Right forelimb (tissue), 1 donor: ENCODE data around the gene RAB36.

Experiments
- DNase-seq: peaks from one replicate; pipeline ENCODE4 v3.0.0-alpha.2; 2018

Gene RAB36

GRCh38 chr22:23108249-23109078 lies 36.8 kb upstream of the RAB36 start:
- no peak for DNase-seq

GRCh38 chr22:23109079-23109347 lies 36.3 kb upstream of the RAB36 start:
- DNase-seq, result no peak

- no peak for DNase-seq
Measured at GRCh38 chr22:23109441-23109978, 35.8 kb upstream of the RAB36 start.

GRCh38 chr22:23110190-23110921 lies 34.9 kb upstream of the RAB36 start:
- DNase-seq, result no peak

- DNase-seq, result no peak
Measured at GRCh38 chr22:23110922-23111527, 34.3 kb upstream of the RAB36 start.

GRCh38 chr22:23112472-23113012 lies 32.7 kb upstream of the RAB36 start:
- no peak for DNase-seq

- DNase-seq, result peak; percentile 72
Measured at GRCh38 chr22:23113067-23113846, 32.0 kb upstream of the RAB36 start.

GRCh38 chr22:23113847-23114720 lies 31.2 kb upstream of the RAB36 start:
- DNase-seq, result no peak

GRCh38 chr22:23114721-23115020 lies 30.6 kb upstream of the RAB36 start:
- no peak for DNase-seq

- no peak for DNase-seq
Measured at GRCh38 chr22:23115369-23115768, 29.9 kb upstream of the RAB36 start.

- DNase-seq, result no peak
Measured at GRCh38 chr22:23115825-23116494, 29.3 kb upstream of the RAB36 start.

- no peak for DNase-seq
Measured at GRCh38 chr22:23116506-23117263, 28.6 kb upstream of the RAB36 start.

- DNase-seq, result no peak
Measured at GRCh38 chr22:23117275-23117674, 28.0 kb upstream of the RAB36 start.

GRCh38 chr22:23117891-23118646 lies 27.2 kb upstream of the RAB36 start:
- DNase-seq, result no peak

GRCh38 chr22:23118647-23119493 lies 26.4 kb upstream of the RAB36 start:
- no peak for DNase-seq

GRCh38 chr22:23119494-23120414 lies 25.5 kb upstream of the RAB36 start:
- no peak for DNase-seq

GRCh38 chr22:23120415-23120899 lies 24.8 kb upstream of the RAB36 start:
- DNase-seq, result no peak
